ENCODE data around the gene TMEM14C. TPM values are rescaled to one million over a fixed set of nuclear protein-coding genes. Genes with fewer than 3 reads are reported as not detected.
"Not testable (repeated sequence)": the region's sequence is repeated elsewhere in the genome, so short reads cannot be mapped to it uniquely, and the experiment has no call there.

Gene TMEM14C
- total RNA-seq, 1 experiment from 2014 or later, result 94.1 TPM

- H4K20me1 ChIP-seq (ENCODE audit: insufficient read depth, low read depth, low read length), result no peaks in the 10 kb centered on the region
- H2AFZ ChIP-seq (ENCODE audit: low read length), result no peak overlapping the region
Measured at GRCh38 chr6:10719296-10719963, 3.4 kb upstream of the TMEM14C start.

DNA sequence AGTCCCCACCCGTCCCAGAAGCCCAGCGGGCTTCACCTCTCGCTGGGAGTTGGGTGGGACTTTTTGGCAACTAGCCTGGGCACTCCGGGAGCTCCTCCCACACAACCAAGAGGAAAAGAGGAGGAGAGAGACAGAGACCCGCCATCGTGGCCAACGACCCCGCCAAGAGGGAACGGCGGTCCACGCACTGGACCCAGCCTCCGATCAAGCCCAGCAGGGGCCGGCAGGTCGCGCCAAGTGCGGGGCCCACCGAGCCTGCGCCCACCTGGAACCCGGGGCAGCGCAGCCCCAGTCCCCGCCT lies 3.0 kb upstream of the TMEM14C start:
- Histone ChIP-seq H3K79me2 (ENCODE audit: low read length) (peaks cover 30% of the 10 kb centered on the region), H3K36me3 (ENCODE audit: insufficient read depth, low read length) (no peaks in the 10 kb centered on the region), H3K27ac (ENCODE audit: low read length) (no peak overlapping the region), H3K27me3 (ENCODE audit: low read length) (no peaks in the 10 kb centered on the region), H3K9me3 (ENCODE audit: low read length) (no peaks in the 10 kb centered on the region; the same call in 1 of the 2 replicates), H4K20me1 (ENCODE audit: insufficient read depth, low read depth, low read length) (no peaks in the 10 kb centered on the region), H3K9ac (ENCODE audit: low read length) (no peak overlapping the region), H3K4me3 (ENCODE audit: low read length) (peak overlapping the region; percentile 57; the same call in 1 of the 2 replicates), H2AFZ (ENCODE audit: low read length) (no peak overlapping the region), H3K4me1 (ENCODE audit: low read length) (peaks cover 25% of the 10 kb centered on the region), H3K4me2 (ENCODE audit: low read depth, low read length, poor library complexity, severe bottlenecking) (no peak overlapping the region), H3K9me2 (replicated peaks; ENCODE audit: insufficient read depth, low read length) (no peaks in the 10 kb centered on the region)
- DNase-seq, result no peak

More at GRCh38 chr6:10719296-10719963, 3.4 kb upstream of the TMEM14C start:
- Histone ChIP-seq H3K4me1 (ENCODE audit: low read length) (peaks cover 24% of the 10 kb centered on the region), H3K4me2 (ENCODE audit: low read depth, low read length, poor library complexity, severe bottlenecking) (no peak overlapping the region), H3K79me2 (ENCODE audit: low read length) (peaks cover 26% of the 10 kb centered on the region), H3K9ac (ENCODE audit: low read length) (no peak overlapping the region), H3K27me3 (ENCODE audit: low read length) (no peaks in the 10 kb centered on the region), H3K36me3 (ENCODE audit: insufficient read depth, low read length) (no peaks in the 10 kb centered on the region), H3K27ac (ENCODE audit: low read length) (no peak overlapping the region), H3K9me2 (replicated peaks; ENCODE audit: insufficient read depth, low read length) (no peaks in the 10 kb centered on the region), H3K9me3 (ENCODE audit: low read length) (no peaks in the 10 kb centered on the region; the same call in 1 of the 2 replicates), H3K4me3 (ENCODE audit: low read length) (no peak overlapping the region)
- DNase-seq, result peak; percentile 54

GRCh38 chr6:10720265-10720959 lies 2.5 kb upstream of the TMEM14C start:
- H3K9ac ChIP-seq (ENCODE audit: low read length), result peak overlapping the region; percentile 53

DNA sequence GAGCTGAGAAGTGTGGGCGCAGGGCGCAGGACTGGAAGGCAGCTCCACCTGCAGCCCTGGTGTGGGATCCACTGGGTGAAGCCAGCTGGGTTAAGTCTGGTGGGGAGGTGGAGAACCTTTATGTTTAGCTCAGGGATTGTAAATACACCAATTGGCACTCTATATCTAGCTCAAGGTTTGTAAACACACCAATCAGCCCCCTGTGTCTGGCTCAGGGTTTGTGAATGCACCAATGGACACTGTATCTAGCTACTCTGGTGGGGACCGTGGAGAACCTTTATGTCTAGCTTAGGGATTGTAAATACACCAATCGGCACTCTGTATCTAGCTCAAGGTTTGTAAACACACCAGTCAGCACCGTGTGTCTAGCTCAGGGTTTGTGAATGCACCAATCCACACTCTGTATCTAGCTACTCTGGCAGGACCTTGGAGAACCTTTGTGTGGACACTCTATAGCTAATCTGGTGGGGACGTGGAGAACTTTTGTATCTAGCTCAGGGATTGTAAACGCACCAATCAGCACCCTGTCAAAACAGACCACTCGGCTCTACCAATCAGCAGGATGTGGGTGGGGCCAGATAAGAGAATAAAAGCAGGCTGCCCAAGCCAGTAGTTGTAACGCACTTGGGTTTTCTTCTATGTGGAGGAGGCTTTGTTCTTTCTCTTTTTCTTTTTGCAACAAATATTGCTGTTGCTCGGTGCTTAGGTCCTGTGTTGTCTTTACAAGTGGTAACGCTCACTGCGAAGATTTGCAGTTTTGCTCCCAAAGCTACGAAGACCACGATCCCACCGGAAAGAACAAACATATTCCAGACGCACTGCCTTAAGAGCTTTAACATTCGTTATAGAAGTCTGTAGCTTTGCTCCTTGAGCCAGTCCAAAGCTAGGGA lies 1.7 kb upstream of the TMEM14C start:
- H3K9ac ChIP-seq (ENCODE audit: low read length), result peak overlapping the region; percentile 79
- peak overlapping the region; percentile 46; the same call in 1 of the 2 replicates for H2AFZ ChIP-seq (ENCODE audit: low read length)
- H3K79me2 ChIP-seq (ENCODE audit: low read length), result peaks cover 37% of the 10 kb centered on the region
- not testable (repeated sequence) for H3K9me2 ChIP-seq (replicated peaks; ENCODE audit: insufficient read depth, low read length); H3K9me3 ChIP-seq (ENCODE audit: low read length); H3K36me3 ChIP-seq (ENCODE audit: insufficient read depth, low read length); DNase-seq; H3K27me3 ChIP-seq (ENCODE audit: low read length); H4K20me1 ChIP-seq (ENCODE audit: insufficient read depth, low read depth, low read length)
- H3K4me1 ChIP-seq (ENCODE audit: low read length), result peaks cover 25% of the 10 kb centered on the region
- H3K27ac ChIP-seq (ENCODE audit: low read length), result peak overlapping the region; percentile 49; the same call in 1 of the 2 replicates
- H3K4me3 ChIP-seq (ENCODE audit: low read length), result peak overlapping the region; percentile 78
- H3K4me2 ChIP-seq (ENCODE audit: low read depth, low read length, poor library complexity, severe bottlenecking), result peak overlapping the region; percentile 90

More at GRCh38 chr6:10720265-10720959, 2.5 kb upstream of the TMEM14C start:
- DNase-seq, result no peak
- no peaks in the 10 kb centered on the region for H3K9me2 ChIP-seq (replicated peaks; ENCODE audit: insufficient read depth, low read length)
- H3K4me3 ChIP-seq (ENCODE audit: low read length), result peak overlapping the region; percentile 57
- peak overlapping the region; percentile 53 for H3K4me2 ChIP-seq (ENCODE audit: low read depth, low read length, poor library complexity, severe bottlenecking)
- H3K9me3 ChIP-seq (ENCODE audit: low read length), result no peaks in the 10 kb centered on the region; the same call in 1 of the 2 replicates
- peaks cover 25% of the 10 kb centered on the region for H3K4me1 ChIP-seq (ENCODE audit: low read length)
- H3K36me3 ChIP-seq (ENCODE audit: insufficient read depth, low read length), result no peaks in the 10 kb centered on the region
- H3K27me3 ChIP-seq (ENCODE audit: low read length), result no peaks in the 10 kb centered on the region
- H2AFZ ChIP-seq (ENCODE audit: low read length), result peak overlapping the region; percentile 46; the same call in 1 of the 2 replicates
- no peak overlapping the region for H3K27ac ChIP-seq (ENCODE audit: low read length)
- no peaks in the 10 kb centered on the region for H4K20me1 ChIP-seq (ENCODE audit: insufficient read depth, low read depth, low read length)
- peaks cover 34% of the 10 kb centered on the region for H3K79me2 ChIP-seq (ENCODE audit: low read length)

- no peaks in the 10 kb centered on the region for H3K27me3 ChIP-seq (ENCODE audit: low read length)
- peak overlapping the region; percentile 79 for H3K9ac ChIP-seq (ENCODE audit: low read length)
- H3K4me2 ChIP-seq (ENCODE audit: low read depth, low read length, poor library complexity, severe bottlenecking), result peak overlapping the region; percentile 90
- no peaks in the 10 kb centered on the region for H3K9me2 ChIP-seq (replicated peaks; ENCODE audit: insufficient read depth, low read length)
- H2AFZ ChIP-seq (ENCODE audit: low read length), result no peak overlapping the region; the same call in 1 of the 2 replicates
- peaks cover 25% of the 10 kb centered on the region for H3K4me1 ChIP-seq (ENCODE audit: low read length)
- H4K20me1 ChIP-seq (ENCODE audit: insufficient read depth, low read depth, low read length), result no peaks in the 10 kb centered on the region
- H3K9me3 ChIP-seq (ENCODE audit: low read length), result no peaks in the 10 kb centered on the region; the same call in 1 of the 2 replicates
- peaks cover 5% of the 10 kb centered on the region; the same call in 1 of the 2 replicates for H3K36me3 ChIP-seq (ENCODE audit: insufficient read depth, low read length)
- no peak for DNase-seq
- peak overlapping the region; percentile 78 for H3K4me3 ChIP-seq (ENCODE audit: low read length)
- H3K79me2 ChIP-seq (ENCODE audit: low read length), result peaks cover 37% of the 10 kb centered on the region
- peak overlapping the region; percentile 49; the same call in 1 of the 2 replicates for H3K27ac ChIP-seq (ENCODE audit: low read length)
Measured at GRCh38 chr6:10721850-10722569, 860 bp upstream of the TMEM14C start.

DNA sequence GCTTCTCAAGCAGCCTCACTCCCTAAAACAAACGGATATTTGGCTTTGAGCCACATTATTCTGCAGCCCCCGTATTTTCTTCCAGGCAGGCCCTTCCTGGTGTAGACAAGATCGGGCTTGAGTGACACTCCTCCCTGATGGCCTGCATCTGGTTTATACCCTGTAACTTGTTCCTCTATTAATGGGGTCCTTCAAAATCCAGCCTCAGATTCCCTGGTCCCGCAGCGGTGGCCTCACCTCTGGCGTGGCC lies 375 bp upstream of the TMEM14C start:
- DNase-seq, result no peak
- H3K4me1 ChIP-seq (ENCODE audit: low read length), result peaks cover 25% of the 10 kb centered on the region
- peak overlapping the region; percentile 17; the same call in 1 of the 2 replicates for H2AFZ ChIP-seq (ENCODE audit: low read length)
- peak overlapping the region; percentile 90 for H3K4me2 ChIP-seq (ENCODE audit: low read depth, low read length, poor library complexity, severe bottlenecking)
- H3K9ac ChIP-seq (ENCODE audit: low read length), result peak overlapping the region; percentile 79
- no peaks in the 10 kb centered on the region; the same call in 1 of the 2 replicates for H3K9me3 ChIP-seq (ENCODE audit: low read length)
- H3K36me3 ChIP-seq (ENCODE audit: insufficient read depth, low read length), result peaks cover 5% of the 10 kb centered on the region; the same call in 1 of the 2 replicates
- no peaks in the 10 kb centered on the region for H3K9me2 ChIP-seq (replicated peaks; ENCODE audit: insufficient read depth, low read length)
- peak overlapping the region; percentile 78 for H3K4me3 ChIP-seq (ENCODE audit: low read length)
- H3K27me3 ChIP-seq (ENCODE audit: low read length), result no peaks in the 10 kb centered on the region
- H3K79me2 ChIP-seq (ENCODE audit: low read length), result peaks cover 37% of the 10 kb centered on the region
- peak overlapping the region; percentile 49; the same call in 1 of the 2 replicates for H3K27ac ChIP-seq (ENCODE audit: low read length)
- no peaks in the 10 kb centered on the region for H4K20me1 ChIP-seq (ENCODE audit: insufficient read depth, low read depth, low read length)

DNA sequence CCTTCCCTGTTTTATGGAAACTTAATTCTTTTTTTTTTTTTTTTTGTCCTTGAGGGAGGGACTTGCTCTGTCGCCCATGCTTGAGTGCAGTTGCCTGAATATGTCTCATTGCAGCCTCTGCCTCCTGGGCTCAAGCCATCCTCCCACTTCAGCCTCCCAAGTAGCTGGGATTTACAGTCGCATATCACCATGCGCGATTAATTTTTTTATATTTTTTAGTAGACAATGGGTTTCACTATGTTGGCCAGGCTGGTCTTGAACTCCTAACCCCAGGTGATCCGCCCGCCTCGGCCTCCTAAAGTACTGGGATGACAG lies 654 bp downstream of the TMEM14C start:
- Histone ChIP-seq H3K9me3 (ENCODE audit: low read length) (no peaks in the 10 kb centered on the region; the same call in 1 of the 2 replicates), H3K27ac (ENCODE audit: low read length) (peak overlapping the region; percentile 74), H3K79me2 (ENCODE audit: low read length) (peaks cover 37% of the 10 kb centered on the region), H3K36me3 (ENCODE audit: insufficient read depth, low read length) (peaks cover 5% of the 10 kb centered on the region; the same call in 1 of the 2 replicates), H3K4me2 (ENCODE audit: low read depth, low read length, poor library complexity, severe bottlenecking) (peak overlapping the region; percentile 90), H2AFZ (ENCODE audit: low read length) (peak overlapping the region; percentile 80), H3K9ac (ENCODE audit: low read length) (peak overlapping the region; percentile 79), H3K27me3 (ENCODE audit: low read length) (no peaks in the 10 kb centered on the region), H4K20me1 (ENCODE audit: insufficient read depth, low read depth, low read length) (no peaks in the 10 kb centered on the region), H3K4me3 (ENCODE audit: low read length) (peak overlapping the region; percentile 78), H3K4me1 (ENCODE audit: low read length) (peaks cover 25% of the 10 kb centered on the region), H3K9me2 (replicated peaks; ENCODE audit: insufficient read depth, low read length) (no peaks in the 10 kb centered on the region)
- peak; percentile 60 for DNase-seq

All from Karpas-422 (cell line).